OCI-LY7 (cell line): ENCODE measurements around the gene FIG4.

ENCODE experiments used
- CTCF ChIP-seq: fragments of 200-600 bp; sonication (generic); conservative IDR thresholded peaks from 2 replicates; pipeline ENCODE4 v1.5.1; 2014; ENCODE audit warnings: mild to moderate bottlenecking, antibody characterized with exemption, low read length, moderate library complexity, mixed read lengths
- EZH2phosphoT487 ChIP-seq: fragments of 200-600 bp; sonication (generic); IDR thresholded peaks from 2 replicates; pipeline ENCODE4 v1.6.1; 2018; ENCODE audit warnings: low read depth, borderline replicate concordance, mild to moderate bottlenecking, mixed run types, antibody characterized with exemption, low read length, moderate library complexity, mixed read lengths

GRCh38 chr6:109824105-109824504, 133.0 kb downstream of the FIG4 start:
- TF ChIP-seq CTCF (no peak), EZH2phosphoT487 (no peak)
